HG03432 (cell line): ENCODE measurements around the gene IVD.

Experiments used
- ATAC-seq: cut with Tn5 transposase; IDR thresholded peaks from one replicate; pipeline ENCODE4 v1.9.1; 2021; ENCODE audit warnings: mild to moderate bottlenecking, moderate library complexity; ENCODE audit not compliant: unreplicated experiment

Gene IVD

GRCh38 chr15:40436892-40437751 lies 31.5 kb downstream of the IVD start:
- ATAC-seq, result no peak

DNA sequence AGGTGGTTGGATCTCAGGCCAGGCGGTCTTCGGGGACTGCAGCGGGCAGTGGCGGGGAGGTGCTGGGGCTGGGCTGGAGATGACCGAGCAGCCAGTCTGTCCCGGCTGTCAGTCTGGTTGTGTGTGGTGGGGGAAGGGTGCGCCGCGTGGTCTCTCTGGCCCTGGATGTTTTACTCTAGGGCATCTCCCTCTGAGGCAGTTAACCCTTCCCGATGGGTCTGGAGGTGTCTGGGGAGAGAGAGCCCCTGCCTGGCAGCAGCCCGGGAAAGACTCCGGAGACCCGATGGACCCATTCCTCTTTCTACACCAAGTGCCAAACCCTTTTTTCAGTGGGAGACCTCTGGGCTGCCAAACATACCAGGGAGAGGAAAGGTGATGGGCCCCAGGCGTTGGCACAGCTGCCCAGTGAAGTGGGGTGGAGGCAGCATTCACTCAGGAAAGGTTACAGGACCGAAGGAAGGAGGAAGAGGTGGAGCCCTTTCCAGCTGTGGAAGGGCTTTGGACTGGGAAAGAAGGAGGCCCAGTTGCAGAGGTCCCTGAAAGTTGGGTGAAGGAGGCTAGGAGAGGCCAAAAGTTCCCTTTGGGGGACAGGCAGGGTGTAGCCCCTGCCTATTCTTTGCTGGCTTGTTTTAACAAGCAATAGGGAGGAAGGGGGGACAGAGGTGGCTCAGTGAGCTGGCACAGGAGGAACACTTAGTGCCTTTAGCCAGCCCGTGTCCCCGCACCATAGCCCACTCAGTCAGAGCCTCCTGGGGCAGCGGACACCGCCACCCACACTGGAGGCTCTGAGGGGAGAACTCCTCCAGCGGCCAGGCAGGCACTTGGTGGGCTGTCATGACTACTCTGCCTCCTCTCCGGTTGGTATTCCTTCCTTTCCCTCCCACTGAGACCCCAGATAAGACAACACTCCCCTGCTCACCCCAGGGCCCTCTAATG lies 32.4 kb downstream of the IVD start:
- no peak for ATAC-seq

DNA sequence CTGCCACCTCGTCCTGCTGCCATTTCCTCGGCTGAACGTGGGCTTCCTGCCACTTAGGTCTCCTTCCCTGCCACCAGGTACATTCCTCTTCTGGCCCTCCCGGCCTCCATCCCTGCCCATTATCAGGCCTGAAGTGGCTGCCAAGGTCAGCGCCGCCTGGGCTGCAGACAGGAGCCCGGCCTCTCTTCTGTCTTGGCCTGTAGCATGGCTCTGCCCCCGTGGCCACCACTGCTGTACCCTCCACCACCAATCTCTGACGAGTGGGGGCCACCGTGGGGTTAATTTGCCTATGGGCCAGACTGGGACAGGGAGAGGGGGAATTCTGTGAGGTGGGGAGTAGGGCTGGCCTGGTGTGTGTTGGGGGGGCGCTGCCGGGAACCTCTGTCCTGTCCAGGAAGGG lies 33.1 kb downstream of the IVD start:
- no peak for ATAC-seq

- ATAC-seq, result no peak
These were observed 33.9 kb downstream of the IVD start for GRCh38 chr15:40439461-40439959.

GRCh38 chr15:40439960-40440742 lies 34.6 kb downstream of the IVD start:
- ATAC-seq, result no peak

DNA sequence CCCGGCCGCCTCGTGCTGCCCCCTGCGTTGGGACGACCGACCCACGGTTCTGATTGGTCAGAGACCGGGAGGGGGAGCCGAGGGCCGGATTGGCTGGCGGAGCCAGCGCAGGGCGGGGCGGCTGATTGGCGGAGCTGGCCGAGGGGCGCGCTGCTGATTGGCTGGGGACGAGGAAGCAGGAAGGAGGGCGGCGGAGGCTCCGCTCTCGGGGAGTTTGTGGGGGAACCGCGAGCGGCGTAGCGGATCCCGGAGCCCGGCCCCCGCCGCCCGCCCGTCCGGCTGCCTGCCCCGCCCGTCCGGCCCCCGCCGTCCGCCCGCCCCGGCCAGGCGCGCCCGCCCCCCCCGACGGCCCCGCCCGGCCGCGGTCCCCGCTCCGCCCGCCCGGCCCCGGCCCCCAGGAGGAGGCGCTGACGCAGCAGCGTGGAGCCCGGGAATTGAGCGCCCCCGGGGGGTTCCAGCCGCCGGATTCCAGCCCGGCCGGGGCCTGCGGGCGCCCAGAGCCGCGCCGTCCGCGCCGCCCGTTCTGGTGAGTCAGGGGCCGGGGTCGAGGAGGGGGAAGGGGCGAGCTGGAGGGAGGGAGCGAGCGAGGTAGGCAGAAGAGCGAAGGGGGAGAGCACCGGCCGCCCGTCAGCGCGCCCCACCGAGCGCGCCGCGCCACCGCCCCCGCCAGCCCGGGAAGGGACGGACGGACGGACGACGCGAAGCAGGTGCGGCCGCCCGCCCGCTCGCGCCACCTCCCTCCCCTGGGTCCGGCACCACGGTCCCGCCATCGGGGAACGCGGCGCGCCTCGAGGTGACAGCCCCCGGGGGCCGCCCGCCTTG lies 35.4 kb downstream of the IVD start, which contains the start of gene BAHD1:
Gene BAHD1 (plus strand): TSS at position 211 of the 822 bp plus-strand sequence. CDS start 17,512 bp downstream, outside the sequence.
- ATAC-seq, result peak; percentile 88

GRCh38 chr15:40441565-40442531 lies 36.3 kb downstream of the IVD start:
- ATAC-seq, result no peak

GRCh38 chr15:40443255-40443654 lies 37.7 kb downstream of the IVD start:
- ATAC-seq, result no peak

DNA sequence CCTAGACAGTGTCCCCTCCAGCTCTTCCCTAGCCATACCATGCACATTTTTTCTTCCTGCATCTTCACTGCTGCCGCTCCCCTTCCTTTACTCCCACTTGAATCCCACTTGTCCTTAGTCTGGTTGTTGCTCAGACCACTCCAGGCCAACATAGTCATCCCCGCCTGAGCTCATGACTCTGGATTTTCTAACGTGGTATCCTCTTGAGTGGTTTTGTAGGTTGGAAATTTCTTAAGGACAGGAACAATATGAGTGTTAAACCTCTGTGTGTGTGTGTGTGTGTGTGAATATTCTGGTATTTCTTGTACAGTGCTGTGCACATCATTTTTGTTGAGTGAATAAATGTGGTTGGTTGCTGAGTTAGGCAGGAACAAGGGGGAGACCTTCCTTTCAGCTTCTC lies 38.3 kb downstream of the IVD start:
- no peak for ATAC-seq

GRCh38 chr15:40444736-40445135 lies 39.1 kb downstream of the IVD start:
- no peak for ATAC-seq

GRCh38 chr15:40445421-40445922 lies 39.9 kb downstream of the IVD start:
- no peak for ATAC-seq

GRCh38 chr15:40446144-40446543 lies 40.5 kb downstream of the IVD start:
- no peak for ATAC-seq

GRCh38 chr15:40448354-40448753 lies 42.8 kb downstream of the IVD start:
- no peak for ATAC-seq

GRCh38 chr15:40449275-40449674 lies 43.7 kb downstream of the IVD start:
- ATAC-seq, result no peak

- ATAC-seq, result no peak
These were observed 44.5 kb downstream of the IVD start for GRCh38 chr15:40450047-40450446.

DNA sequence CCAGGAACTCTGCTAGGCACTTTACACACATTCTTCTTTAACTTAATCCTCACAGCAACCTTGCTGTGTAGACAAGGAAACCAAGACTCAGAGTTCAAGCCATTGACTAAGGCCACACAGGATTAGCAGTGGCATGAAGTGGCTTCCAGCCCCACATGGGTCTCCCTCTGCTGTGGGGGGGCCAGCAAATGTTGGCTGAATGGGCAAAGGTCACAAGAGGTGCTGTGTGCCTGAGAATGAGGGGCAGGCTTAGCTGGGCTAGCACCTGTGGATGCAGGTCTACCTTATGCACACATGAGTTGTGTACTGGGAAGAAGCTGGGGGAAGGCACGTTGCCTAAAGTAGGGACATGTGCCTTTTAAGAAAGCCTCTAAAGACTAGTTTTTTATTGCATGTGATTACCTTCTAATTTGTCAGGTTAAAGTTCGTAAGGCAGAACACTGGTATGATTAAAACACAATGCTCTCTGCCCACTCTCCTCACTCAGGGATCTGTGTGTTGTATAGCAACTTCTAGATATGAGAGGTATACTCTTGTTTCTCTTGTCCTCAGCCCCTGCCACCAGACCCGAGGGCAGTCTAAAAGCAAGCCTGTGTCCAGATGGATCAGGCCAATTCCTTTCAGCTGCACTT lies 46.0 kb downstream of the IVD start:
- ATAC-seq, result no peak

- ATAC-seq, result peak; percentile 58
These were observed 46.9 kb downstream of the IVD start for GRCh38 chr15:40452296-40453090.
